ENCODE results near the gene CREB3L1. TPM values are rescaled to one million over a fixed set of nuclear protein-coding genes. Genes with fewer than 3 reads are reported as not detected.

CREB3L1 gene
- total and polyA plus RNA-seq, 2 of the 13 experiments (the other 11 are each of a cell fraction or from before 2014, with no cell fraction given), result not detected

GRCh38 chr11:46346886-46347636, 69.6 kb downstream of the CREB3L1 start, which contains the start of gene DGKZ (continued):
- TF ChIP-seq ZFYVE20 (CRISPR knock-in tag; IDR thresholded peaks at IDR 0.05; ENCODE audit: borderline replicate concordance, low read depth) (no peak), KDM4B (CRISPR knock-in tag; IDR thresholded peaks at IDR 0.05) (no peak), ZNF646 (CRISPR knock-in tag; IDR thresholded peaks at IDR 0.05) (no peak), ZNF580 (CRISPR knock-in tag; IDR thresholded peaks at IDR 0.05; ENCODE audit: borderline replicate concordance, low read depth) (no peak), PRDM10 (CRISPR knock-in tag; IDR thresholded peaks at IDR 0.05; ENCODE audit: low read depth) (no peak), MXI1 (IDR thresholded peaks at IDR 0.05; ENCODE audit: borderline replicate concordance, low read depth, low read length) (peak; percentile 81; the same call in 1 of the 3 replicates), SMAD3 (CRISPR knock-in tag; IDR thresholded peaks at IDR 0.05) (no peak), GZF1 (CRISPR knock-in tag; IDR thresholded peaks at IDR 0.05) (no peak), ZNF577 (CRISPR knock-in tag; IDR thresholded peaks at IDR 0.05; ENCODE audit: borderline replicate concordance, low read depth) (no peak)
- TF ChIP-seq, protein P1, sequence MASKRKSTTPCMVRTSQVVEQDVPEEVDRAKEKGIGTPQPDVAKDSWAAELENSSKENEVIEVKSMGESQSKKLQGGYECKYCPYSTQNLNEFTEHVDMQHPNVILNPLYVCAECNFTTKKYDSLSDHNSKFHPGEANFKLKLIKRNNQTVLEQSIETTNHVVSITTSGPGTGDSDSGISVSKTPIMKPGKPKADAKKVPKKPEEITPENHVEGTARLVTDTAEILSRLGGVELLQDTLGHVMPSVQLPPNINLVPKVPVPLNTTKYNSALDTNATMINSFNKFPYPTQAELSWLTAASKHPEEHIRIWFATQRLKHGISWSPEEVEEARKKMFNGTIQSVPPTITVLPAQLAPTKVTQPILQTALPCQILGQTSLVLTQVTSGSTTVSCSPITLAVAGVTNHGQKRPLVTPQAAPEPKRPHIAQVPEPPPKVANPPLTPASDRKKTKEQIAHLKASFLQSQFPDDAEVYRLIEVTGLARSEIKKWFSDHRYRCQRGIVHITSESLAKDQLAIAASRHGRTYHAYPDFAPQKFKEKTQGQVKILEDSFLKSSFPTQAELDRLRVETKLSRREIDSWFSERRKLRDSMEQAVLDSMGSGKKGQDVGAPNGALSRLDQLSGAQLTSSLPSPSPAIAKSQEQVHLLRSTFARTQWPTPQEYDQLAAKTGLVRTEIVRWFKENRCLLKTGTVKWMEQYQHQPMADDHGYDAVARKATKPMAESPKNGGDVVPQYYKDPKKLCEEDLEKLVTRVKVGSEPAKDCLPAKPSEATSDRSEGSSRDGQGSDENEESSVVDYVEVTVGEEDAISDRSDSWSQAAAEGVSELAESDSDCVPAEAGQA (IDR thresholded peaks at IDR 0.05; ENCODE audit: low read depth), result no peak
- TF ChIP-seq, protein P1 (CRISPR knock-in tag; IDR thresholded peaks at IDR 0.05; ENCODE audit: borderline replicate concordance), result no peak
